Epithelial cell of prostate (primary cell): ENCODE measurements around the gene SNX4.
"Not testable (repeated sequence)": the region's sequence is repeated elsewhere in the genome, so short reads cannot be mapped to it uniquely, and the experiment has no call there.

Source experiments
- DNase-seq: peaks from one replicate; pipeline ENCODE4 v3.0.0-alpha.2; 2011; ENCODE audit warnings: low read depth, low spot score
- H3K27ac ChIP-seq: fragments of 450-650 bp; 2 replicates; pipeline ENCODE4 v1.5.1; 2017; ENCODE audit warnings: mild to moderate bottlenecking

Gene SNX4

DNA sequence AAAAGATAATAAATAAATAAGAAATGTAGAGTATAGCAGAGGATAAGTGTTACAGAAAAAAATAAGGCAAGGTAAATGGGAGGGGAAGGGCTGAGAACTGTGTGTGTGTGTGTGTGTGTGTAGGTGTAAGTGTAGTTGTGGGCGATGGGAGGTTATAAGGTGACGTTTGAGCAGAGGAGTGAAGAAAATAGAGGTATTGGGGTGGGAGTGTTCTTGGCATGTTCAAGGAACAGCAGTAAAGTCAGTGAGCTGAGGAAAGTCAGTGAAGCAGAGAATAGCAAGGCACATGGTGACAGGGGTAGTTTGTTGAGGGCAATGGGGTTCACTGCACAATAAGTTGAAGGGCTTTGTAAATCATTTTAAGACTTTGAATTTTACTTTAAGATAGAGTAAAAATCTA is 113.9 kb downstream of the SNX4 start:
- H3K27ac ChIP-seq: no peak overlapping the region
- no peak for DNase-seq

DNA sequence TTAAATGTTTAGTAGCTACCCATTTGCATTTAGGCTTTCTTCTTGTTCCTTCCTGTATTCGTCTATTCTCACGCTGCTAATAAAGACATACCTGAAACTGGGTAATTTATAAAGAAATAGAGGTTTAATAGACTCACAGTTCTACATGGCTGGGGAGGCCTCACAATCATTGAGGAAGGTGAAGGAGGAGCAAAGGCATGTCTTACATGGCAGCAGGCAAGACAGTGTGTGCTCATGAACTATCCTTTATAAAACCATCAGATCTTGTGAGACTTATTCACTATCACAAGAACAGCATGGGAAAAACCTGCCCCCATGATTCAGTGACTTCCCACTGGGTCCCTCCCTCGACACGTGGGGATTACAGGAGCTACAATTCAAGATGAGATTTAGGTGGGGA is 114.5 kb downstream of the SNX4 start:
- not testable (repeated sequence) for H3K27ac ChIP-seq, DNase-seq

DNA sequence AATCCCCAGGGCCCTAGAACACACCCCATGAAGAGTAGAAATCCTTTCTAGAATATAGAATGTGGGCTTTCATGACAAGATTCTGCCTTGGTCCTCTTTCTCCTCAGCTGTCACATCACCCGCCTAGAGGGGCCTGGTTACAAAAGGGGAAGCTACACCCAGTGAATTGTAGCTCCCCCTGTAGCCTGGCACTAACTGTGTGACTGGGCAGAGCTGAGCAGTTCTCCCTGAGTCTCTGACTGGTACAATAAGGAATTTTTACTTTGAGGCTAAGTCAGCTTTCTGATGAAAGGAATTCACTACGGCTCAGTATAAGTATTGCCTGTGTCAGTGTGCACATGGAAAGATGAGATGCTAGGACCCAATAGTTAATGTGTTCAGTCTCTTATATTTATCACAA is 116.2 kb downstream of the SNX4 start:
- no peak for DNase-seq
- no peak overlapping the region for H3K27ac ChIP-seq

- no peak overlapping the region for H3K27ac ChIP-seq
- no peak for DNase-seq
These were observed 117.4 kb downstream of the SNX4 start for GRCh38 chr3:125402639-125403038.

- H3K27ac ChIP-seq: no peak overlapping the region
- DNase-seq: no peak
These were observed 118.6 kb downstream of the SNX4 start for GRCh38 chr3:125401402-125401801.

GRCh38 chr3:125398952-125399351 is 121.0 kb downstream of the SNX4 start:
- no peak for DNase-seq
- no peak overlapping the region for H3K27ac ChIP-seq
